Loucy (cell line): ENCODE results near the gene MIER3.

Experiments
- CTCF ChIP-seq: fragments of 200-600 bp; sonication (generic); conservative IDR thresholded peaks from 2 replicates; pipeline ENCODE4 v1.5.1; 2014; ENCODE audit warnings: mild to moderate bottlenecking, antibody characterized with exemption, low read length
- EZH2phosphoT487 ChIP-seq: fragments of 200-600 bp; IDR thresholded peaks from 2 replicates; pipeline ENCODE4 v1.6.1; 2018; ENCODE audit warnings: antibody characterized with exemption, mild to moderate bottlenecking, moderate library complexity, borderline replicate concordance

GRCh38 chr5:56873056-56873455 lies 78.9 kb downstream of the MIER3 start:
- TF ChIP-seq CTCF, result no peak
- no peak for TF ChIP-seq EZH2phosphoT487
